Measurements from ENCODE around the gene NAT8.
"Not testable (repeated sequence)": the region's sequence is repeated elsewhere in the genome, so short reads cannot be mapped to it uniquely, and the experiment has no call there.

Gene NAT8

DNA sequence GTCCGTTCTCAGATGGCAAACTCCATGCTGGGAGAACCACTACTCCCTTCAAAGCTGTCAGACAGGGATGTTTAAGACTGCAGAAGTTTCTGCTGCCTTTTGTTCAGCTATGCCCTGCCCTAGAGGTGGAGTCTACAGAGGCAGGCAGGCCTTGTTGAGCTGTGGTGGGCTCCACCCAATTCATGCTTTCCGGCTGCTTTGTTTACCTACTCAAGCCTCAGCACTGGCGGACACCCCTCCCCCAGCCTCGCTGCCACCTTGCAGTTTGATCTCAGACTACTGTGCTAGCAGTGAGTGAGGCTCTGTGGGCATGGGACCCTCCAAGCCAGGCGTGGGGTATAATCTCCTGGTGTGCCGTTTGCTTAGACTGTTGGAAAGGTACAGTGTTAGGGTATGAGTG is 27.8 kb upstream of the NAT8 start:
- H3K27ac ChIP-seq; POLR2A ChIA-PET (ENCODE audit: low non-redundant PET); CTCF ChIA-PET; DNase-seq (ENCODE audit: low spot score): not testable (repeated sequence)

DNA sequence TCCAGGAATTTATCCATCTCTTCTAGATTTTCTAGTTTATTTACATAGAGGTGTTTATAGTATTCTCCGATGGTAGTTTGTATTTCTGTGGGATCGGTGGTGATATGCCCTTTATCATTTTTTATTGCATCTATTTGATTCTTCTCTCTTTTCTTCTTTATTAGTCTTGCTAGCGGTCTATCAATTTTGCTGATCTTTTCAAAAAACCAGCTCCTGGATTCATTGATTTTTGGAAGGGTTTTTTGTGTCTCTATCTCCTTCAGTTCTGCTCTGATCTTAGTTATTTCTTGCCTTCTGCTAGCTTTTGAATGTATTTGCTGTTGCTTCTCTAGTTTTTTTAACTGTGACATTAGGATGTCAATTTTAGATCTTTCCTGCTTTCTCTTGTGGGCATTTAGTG is 25.0 kb upstream of the NAT8 start:
- CTCF ChIA-PET, result interaction anchor here (0.7 kb wide), 1 partner anchor 684 kb away, joined by 3 read pairs; no protein-coding TSS in a partner anchor
- H3K27ac ChIP-seq; POLR2A ChIA-PET (ENCODE audit: low non-redundant PET); DNase-seq (ENCODE audit: low spot score): not testable (repeated sequence)

DNA sequence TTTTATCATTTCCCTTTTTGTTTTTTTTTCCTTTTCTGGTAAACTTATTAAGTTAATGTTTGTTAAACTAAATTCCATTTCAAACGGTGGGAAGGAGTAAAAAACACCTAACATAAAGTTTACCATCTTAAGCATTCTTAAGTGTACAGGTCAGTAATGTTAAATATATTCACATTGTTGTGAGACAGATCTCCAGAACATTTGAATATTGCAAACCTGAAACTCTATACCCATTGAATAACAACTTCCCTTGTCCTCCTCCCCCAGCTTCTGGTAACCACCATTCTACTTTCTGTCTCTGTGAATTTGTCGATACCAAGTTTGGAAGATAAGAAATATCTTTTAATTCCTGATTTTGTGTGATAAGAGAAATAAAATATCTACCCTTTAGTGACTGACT is 12.0 kb upstream of the NAT8 start:
- TF ChIP-seq, protein P1, sequence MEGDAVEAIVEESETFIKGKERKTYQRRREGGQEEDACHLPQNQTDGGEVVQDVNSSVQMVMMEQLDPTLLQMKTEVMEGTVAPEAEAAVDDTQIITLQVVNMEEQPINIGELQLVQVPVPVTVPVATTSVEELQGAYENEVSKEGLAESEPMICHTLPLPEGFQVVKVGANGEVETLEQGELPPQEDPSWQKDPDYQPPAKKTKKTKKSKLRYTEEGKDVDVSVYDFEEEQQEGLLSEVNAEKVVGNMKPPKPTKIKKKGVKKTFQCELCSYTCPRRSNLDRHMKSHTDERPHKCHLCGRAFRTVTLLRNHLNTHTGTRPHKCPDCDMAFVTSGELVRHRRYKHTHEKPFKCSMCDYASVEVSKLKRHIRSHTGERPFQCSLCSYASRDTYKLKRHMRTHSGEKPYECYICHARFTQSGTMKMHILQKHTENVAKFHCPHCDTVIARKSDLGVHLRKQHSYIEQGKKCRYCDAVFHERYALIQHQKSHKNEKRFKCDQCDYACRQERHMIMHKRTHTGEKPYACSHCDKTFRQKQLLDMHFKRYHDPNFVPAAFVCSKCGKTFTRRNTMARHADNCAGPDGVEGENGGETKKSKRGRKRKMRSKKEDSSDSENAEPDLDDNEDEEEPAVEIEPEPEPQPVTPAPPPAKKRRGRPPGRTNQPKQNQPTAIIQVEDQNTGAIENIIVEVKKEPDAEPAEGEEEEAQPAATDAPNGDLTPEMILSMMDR (conservative IDR thresholded peaks at IDR 0.05; ENCODE audit: low read depth), result no peak
- CTCF ChIA-PET, result interaction anchor here (0.6 kb wide), 1 partner anchor 222 kb away, joined by 4 read pairs; no protein-coding TSS in a partner anchor
- no peak for DNase-seq (ENCODE audit: low spot score)
- H3K27ac ChIP-seq, result no peak overlapping the region
- POLR2A ChIA-PET (ENCODE audit: low non-redundant PET), result no interaction called here

DNA sequence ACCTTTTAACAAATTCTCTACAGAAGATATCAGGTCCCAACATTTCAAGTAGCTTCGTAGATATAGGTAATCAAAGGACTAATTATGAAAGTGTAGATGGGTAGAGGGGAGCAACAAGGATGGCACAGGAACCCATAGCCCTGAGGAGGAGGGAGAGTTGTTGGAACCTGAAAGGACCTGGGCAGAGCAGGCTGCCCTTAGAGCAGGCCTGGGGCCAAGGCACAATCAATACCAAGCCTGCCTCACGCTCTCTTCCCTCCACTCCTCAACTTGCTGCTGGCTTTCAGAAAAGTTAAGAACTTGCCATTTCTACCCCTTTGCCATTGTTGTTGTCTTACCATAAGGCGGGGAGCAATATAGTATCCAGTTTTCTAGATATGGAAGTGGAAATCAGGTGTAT is 10.1 kb upstream of the NAT8 start:
- CTCF ChIA-PET, result no interaction called here
- POLR2A ChIA-PET (ENCODE audit: low non-redundant PET), result no interaction called here
- no peak for DNase-seq (ENCODE audit: low spot score)

DNA sequence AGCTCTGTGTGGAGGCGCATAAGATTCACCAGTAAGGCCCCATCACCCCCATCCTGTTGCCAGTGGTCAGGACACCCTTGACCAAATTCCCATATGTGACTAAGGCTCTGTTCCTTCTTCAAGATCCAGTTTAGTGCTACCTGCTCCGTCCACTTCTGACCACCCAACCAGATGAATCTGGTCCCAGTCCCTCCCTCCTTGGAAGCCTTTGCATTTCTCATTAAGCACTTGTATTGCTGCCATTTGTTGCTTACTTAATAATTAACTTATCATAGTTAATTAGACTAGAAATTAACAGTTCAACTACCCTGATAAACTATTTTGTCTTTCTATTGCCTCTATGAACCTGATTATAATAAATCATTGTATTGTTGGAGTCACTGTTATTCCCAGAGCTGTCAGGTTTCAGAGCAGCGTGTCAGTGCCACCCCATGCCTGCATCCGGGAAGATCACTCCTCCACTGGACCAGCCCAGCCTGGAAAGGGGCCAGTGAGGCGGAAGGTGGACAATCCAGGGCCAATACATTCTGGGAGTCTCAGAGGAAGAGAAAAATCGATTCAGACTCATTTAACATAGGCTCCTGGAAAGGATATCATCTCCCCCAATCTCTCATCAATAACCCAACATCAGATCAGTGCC is 9.5 kb upstream of the NAT8 start:
- POLR2A ChIA-PET (ENCODE audit: low non-redundant PET), result no interaction called here
- TF ChIP-seq, protein P1 (conservative IDR thresholded peaks at IDR 0.05; ENCODE audit: low read depth), result no peak
- DNase-seq (ENCODE audit: low spot score), result no peak
- H3K27ac ChIP-seq, result no peak overlapping the region
- CTCF ChIA-PET, result interaction anchor here (0.6 kb wide), 1 partner anchor 12 kb away, joined by 4 read pairs; no protein-coding TSS in a partner anchor

More for the DNA sequence above, 10.1 kb upstream of the NAT8 start:
- H3K27ac ChIP-seq, result no peak overlapping the region
- TF ChIP-seq, protein P1 (conservative IDR thresholded peaks at IDR 0.05; ENCODE audit: low read depth), result no peak

DNA sequence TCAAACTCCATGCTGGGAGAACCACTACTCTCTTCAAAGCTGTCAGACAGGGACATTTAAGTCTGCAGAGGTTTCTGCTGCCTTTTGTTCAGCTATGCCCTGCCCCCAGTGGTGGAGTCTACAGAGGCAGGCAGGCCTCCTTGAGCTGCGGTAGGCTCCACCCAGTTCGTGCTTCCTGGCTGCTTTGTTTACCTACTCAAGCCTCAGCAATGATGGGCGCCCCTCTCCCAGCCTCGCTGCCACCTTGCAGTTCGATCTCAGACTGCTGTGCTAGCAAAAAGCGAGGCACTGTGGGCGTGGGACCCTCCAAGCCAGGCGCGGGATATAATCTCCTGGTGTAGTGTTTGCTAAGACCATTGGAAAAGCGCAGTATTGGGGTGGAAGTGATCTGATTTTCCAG is 5.5 kb upstream of the NAT8 start:
- CTCF ChIA-PET; POLR2A ChIA-PET (ENCODE audit: low non-redundant PET); H3K27ac ChIP-seq; DNase-seq (ENCODE audit: low spot score): not testable (repeated sequence)

DNA sequence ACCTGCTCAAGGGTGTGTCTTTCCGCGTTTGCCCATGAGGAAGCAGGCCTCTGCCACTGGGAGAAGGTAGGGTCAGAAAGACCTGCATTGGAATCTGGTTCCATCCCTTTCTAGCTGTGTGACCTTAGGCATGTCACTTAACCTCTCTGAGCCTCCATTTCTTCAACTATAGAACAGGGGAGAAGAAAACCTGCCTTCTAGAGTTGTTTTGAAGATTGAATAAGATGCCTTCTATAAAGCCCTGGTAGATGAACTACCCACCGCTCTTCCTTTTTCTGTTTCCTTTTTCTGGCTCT is 507 bp downstream of the NAT8 start:
- ChIA-PET POLR2A (ENCODE audit: low non-redundant PET) (no interaction called here), CTCF (interaction anchor here (0.5 kb wide), 1 partner anchor 13 kb away, joined by 3 read pairs; no protein-coding TSS in a partner anchor)
- DNase-seq (ENCODE audit: low spot score), result no peak
- H3K27ac ChIP-seq, result no peak overlapping the region
- TF ChIP-seq, protein P1 (conservative IDR thresholded peaks at IDR 0.05; ENCODE audit: low read depth), result no peak

DNA sequence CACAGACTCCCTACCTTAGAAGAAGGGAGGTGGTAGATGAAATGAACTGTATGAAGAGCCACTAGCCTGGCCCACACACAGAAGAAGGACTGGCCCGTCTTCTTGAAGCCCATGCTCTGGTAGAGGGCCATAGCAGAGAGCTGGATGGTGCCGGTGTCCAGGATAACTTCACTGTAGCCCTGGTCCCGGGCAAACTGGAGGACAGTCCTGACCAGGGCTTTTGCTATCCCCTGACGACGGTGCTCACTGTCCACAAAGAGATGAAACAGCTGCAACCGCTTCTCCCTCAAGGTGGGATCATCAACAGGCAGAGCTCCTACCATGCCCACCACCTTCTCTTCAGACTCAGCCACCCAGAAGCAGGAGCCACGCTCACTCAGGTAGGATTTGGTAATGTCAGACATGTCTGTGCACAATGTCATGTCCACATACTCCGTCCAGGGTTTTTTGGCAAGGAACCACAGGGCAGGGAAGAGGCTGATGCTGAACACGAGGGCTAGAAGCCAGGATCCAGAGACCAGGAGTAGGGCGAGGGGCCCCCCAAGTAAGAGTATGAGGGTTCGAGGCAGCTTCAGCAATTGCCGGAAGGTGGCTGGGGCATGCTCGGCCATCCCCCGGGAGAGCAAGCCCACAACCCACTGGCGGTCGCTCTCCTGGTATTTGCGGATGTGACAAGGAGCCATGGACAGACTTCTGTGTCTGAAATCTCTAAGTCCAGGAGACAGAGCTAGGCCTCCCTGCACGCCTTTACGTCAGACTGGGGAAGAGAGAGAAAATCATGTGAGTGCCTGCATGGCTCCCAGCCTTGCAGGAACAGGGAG is 1.1 kb downstream of the NAT8 start:
- POLR2A ChIA-PET (ENCODE audit: low non-redundant PET), result no interaction called here
- TF ChIP-seq, protein P1 (conservative IDR thresholded peaks at IDR 0.05; ENCODE audit: low read depth), result no peak
- H3K27ac ChIP-seq, result no peak overlapping the region
- CTCF ChIA-PET, result interaction anchor here (0.6 kb wide), 2 partner anchors 8 to 12 kb away, joined by 3 read pairs; no protein-coding TSS in a partner anchor
- no peak for DNase-seq (ENCODE audit: low spot score)

All from RWPE1 (cell line).